HG03354 (cell line): ENCODE results near the gene DDX41.

Experiments used
- ATAC-seq: cut with Tn5 transposase; IDR thresholded peaks from one replicate; pipeline ENCODE4 v1.9.1; 2021; ENCODE audit warnings: mild to moderate bottlenecking; ENCODE audit not compliant: unreplicated experiment, poor library complexity, severe bottlenecking

DDX41 gene

DNA sequence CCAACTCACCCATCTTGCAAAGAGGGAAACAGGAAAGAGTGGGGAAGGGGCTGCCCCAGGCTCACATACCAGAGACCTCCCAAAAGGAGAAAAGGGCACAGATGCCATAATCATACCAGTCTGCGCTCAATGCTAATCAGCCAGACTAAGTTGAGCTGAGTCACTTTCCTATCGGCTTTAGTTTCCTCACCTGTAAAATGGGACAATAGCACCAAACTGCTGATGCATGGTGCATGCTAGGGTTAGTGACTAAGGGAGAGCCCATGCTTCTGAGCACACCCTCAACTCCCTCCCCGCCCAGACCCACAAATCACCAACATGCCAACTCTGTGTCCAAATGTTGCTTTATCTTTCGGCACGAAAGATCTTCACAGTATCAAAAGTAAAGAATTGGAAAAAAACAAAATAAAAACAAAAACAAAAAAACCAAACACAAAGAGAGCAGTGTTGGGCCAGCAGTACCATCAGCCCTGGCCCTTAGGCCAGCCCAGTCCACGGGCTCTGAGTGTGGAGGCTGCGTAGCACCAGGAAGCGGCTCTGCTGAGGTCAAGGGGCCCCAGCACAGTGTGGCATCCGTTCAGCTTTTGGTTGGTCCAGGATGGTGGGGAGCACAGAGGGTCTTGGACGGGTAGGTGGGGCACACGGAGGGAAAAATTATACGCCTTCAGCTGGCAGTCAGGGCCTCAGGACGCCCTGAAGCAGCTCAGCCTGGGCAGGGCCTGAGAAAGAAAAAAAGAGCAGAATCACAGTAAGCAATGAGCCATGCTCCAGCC, 2.9 kb upstream of the DDX41 start:
- ATAC-seq = no peak

DNA sequence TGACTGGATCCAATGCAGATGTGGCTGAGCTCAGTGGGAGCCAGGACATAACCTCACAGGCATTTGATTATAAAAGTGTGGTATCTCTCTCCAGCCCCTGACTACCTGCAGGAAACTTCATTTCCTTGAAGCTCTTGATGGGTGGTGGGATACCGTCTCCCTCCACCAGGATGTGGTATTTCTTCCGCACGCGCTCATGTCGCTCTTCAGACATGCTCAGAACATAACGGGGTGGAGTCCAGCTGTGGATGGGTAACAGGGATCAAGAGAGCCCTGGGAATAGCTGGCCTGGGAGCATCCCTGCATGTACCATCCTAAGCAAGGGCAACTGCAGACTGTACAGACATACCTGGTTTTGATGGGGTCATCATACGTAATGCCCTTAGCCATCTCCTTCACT, 1.2 kb downstream of the DDX41 start:
- no peak for ATAC-seq

DNA sequence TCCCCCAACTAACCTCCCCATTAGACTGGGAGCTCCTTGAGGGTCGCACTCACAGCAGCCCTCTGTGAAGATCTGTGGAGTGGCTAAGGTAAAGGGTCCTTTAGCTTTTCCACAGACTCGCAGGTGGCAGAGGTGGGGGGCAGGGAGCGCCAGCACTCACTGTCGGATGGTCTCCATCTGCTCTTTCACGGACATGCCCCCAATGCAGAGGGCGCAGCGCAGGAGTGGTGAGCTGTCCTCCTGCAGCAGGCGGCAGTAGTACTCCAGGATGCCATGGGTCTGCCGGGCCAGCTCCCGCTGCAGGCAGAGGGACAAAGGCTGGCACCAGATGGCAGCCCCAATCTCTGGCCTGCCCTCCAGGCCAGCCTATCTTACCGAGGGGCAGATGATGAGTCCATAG, 2.2 kb downstream of the DDX41 start:
- ATAC-seq = no peak

DNA sequence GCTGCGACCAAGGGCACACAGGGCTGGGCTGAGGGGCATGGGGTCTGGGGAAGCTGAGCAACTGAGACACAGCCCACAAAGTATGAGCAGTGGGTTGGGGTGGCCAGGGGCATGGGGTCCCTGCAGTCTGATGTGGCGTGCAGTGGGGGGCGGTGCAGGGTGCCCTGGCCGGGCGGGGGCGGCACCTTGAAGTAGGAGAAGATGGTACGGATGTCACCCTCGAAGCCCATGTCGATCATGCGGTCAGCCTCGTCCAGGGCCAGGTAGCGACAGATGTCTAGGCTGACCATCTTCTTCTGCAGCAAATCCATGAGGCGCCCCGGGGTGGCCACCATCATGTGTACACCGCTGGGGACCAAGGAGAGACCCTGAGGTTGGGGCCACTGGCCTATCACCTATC, 3.3 kb downstream of the DDX41 start:
- no peak for ATAC-seq

DNA sequence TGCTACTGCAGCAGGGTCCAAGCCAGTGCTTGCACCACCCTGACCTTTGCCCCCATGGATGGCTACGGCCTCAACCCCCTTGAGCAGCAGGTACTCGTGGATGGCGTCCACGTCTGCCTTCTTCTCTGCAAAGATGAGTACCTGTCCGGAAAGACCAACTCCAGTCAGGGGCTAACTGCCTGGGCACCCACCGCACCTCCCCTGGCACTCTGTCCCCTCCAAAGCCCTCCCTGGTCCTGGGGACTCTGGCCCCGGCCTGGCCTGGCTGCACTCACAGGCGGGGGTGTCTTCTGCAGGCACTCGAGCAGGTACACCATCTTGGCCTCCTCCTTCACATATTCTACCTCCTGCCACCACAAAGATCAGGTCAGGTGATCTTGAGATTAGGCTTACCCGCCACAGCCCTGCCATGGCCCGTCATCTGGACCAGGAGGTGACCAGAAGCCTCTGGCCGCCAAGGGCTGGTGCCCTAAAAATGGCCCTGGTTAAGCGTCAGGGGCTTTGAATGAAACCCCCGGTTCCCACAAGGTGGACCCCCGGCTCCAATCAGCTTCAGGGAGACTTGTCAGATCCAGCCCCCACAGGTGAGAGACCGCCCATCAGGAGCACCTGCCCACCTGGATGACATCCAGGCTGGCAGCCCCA, 3.9 kb downstream of the DDX41 start:
- ATAC-seq = no peak

DNA sequence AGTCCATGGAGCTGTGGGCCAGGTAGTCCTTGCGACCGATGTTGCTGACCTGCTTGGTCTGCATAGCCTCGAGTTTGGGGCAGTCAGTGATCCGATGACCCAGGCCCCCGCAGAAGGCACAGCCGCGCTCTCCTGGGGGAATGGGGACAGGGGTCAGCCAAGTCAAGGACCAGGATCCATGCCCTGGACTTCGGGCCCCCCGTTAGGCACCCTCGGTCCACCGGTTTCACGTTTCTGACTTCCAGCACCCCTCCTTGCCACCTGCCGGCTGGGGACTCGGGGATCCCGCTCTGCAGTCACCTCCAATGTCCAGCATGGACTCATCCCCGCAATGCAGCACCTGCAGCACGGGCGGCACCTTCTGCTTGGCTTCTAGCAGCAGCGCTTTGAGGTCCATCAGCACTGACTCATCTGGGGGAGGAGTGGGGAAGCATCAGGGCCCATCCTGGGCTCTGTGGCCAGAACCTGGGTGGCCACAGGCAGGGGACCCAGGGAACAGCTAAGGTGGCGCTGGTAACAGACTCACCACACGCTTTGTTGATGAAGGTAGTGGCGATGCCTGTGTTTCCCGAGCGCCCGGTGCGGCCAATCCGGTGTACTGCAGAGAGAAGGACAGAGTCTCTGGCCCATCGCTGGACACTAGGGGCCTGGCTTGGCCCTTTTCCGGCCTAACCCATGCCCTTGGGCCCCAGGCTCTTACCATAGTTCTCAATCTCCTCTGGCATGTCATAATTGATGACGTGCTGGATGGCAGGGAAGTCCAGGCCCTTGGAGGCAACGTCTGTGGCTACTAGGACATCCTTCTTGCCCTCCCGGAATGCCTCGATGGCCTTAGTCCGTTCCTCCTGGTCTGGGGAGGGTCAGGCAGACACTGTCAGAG, 4.7 kb downstream of the DDX41 start:
- ATAC-seq = no peak

DNA sequence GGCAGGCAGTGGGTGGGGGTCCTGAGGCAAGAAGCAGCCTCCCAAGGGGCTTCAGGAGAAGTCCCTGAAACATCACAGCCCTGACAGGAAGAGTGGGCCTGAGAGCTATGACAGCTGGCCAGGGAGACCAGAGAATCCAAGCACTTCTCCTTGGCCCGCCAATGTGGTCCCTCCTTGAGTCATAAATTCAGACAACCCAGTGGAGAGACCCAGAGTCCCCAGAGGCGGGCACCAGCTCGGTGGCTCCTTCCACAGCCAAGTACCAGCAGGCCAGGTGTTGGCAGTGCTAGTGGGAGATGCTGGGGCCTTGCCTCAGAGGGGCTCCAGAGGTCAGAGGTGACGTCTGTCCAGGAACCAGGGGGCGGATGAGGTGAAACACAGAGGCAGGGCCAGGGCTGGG, 5.6 kb downstream of the DDX41 start:
- no peak for ATAC-seq

DNA sequence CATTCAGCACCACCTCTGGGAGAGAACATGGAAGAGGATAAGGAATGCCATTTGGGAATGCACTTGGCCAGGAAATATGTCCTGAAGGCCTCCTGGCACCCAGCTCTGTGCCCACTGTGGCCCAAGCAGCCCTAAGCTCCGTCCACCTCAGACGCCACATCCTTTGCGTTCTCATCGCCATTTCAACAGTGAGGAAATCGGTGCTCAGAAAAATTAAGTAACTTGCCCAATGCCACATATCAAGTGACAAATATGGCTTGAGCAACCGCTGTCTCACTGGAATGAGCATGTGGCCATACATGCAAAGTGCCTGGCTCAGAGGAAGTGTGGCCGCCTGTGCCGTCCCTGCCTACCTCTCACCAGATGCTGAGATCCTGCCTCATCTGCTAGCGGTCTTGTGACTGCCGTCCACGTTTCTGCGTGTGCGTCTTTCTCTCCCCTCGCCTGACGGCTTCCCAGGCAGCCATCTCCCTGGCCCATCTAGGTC, 6.2 kb downstream of the DDX41 start:
- ATAC-seq = peak; percentile 45

DNA sequence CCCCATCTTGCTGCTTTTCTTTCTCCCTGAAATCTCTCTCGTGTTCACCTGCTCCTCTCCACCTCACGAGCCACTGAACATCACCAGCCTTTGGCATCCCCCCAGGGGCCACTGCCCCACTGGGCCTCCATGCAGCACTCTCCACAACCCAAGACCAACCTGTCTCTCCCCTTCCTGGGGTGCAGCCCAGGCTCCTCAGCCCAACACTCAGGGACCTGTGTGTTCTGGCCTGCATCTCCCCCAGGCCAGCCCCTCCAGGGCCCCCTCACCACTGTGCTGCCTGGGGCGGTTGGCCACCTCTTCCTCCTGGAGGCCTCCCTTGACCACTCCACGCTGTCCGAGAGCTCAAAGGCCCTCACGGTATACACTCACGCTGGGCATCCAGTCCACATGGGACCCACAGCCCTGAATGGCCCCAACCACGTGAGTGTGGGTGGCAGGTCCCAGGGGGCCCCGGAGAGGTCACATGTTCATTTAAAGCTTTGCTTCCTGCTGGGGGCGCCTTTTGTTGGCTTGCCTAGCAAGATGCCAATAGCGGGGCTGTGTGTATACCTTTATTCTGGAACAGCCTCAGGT, 6.7 kb downstream of the DDX41 start:
- ATAC-seq = peak; percentile 44

DNA sequence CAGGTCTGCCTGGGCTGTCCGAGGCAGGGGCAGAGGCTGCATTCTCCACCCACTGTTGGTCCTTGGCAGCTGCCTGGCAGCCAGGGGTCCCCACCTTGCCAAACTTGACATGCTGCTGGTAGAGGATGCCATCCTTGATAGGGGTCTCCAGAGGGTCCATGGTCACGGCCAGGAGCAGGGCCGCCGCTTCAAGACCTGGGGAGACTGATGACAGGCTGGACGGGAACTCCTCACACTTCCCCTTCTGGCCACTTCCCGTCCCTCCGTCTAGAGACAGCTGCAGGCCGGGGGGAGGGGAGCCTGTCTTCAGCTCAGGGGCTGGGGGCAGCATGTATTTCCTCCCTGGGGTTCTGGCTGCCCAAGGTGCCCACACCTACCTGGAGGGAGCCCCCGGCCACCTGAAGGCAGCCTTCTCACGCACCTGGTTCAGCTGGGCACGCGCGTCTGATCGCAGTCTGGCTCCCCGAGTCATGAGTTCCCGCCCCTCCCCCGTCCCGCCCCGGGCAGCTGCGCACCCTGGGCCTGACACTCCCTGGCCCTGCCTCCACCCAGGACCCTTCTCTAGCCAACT, 7.3 kb downstream of the DDX41 start, which contains the start of gene DOK3:
Gene DOK3, minus strand, starts transcription at position 446 of the 571 bp plus-strand sequence. Its CDS starts 286 bp downstream, at position 160.
- peak; percentile 34 for ATAC-seq

DNA sequence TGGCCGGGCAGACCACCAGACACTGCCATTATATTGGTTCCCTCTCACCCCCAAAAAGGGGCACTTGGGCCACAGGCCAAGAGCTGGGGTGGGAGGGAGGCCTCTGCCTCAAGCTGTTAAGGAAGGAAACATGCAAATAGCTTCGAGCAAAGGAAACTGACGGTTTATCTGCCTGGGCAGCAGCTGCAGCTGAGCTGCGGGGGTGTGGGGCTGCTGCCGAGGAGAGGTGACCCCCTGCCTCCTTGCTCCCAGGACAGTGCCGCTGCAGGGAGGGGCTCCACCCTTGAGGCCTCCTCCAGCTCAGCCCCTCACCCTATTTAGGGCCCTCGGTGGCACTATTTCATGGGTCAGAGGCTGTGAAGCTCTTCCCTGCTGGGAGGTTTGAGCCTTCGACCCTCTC, 7.9 kb downstream of the DDX41 start:
- ATAC-seq = peak; percentile 40

DNA sequence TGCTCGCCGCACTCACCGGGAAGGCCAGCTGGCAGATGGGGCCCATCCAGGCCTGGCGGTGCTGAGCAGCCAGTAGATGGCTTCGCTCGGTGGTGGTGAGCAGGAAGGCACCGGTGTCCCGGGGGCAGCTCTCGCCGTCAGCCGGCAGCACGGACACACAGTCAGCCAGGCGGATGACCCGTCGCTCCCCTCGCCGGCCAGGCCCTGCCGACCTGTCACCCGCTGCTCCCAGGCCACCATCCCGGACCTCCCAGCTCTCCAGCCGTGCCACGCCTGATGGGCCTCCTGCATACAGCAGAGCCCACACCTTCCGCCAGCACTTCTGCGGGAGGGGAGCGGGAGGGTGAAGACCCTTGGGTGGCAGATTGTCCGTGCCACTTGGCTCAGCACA, 8.5 kb downstream of the DDX41 start:
- no peak for ATAC-seq

DNA sequence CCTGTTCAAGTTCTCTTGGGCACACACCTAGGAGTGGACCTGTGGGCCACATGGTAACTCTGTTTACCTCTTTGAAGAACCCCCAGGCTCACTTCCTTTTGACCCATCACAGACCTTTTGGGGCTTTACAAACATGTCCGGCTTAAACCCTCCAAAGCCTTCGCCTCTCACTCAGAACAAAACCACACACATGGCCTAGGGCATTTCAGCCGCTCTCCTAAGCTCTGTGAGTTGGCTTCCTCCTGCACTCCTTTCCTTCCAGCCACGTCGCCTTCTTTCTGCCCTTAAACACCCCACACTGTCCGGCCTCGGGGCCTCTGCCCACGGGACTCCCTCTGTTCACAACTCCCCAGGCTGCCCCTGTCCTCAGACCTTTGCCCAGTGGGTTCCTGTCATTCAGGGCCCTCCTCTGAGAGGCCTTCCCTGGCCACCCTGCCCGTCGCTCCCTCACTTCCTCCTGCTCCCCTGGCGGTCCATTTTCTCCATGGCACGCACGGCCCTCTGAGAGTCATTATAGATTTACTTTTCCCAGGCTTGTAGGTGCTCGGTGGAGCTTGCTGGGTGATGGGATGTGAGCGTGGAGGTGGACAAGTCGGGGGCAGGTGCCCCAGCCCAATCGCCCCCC, 9.1 kb downstream of the DDX41 start:
- ATAC-seq = no peak

DNA sequence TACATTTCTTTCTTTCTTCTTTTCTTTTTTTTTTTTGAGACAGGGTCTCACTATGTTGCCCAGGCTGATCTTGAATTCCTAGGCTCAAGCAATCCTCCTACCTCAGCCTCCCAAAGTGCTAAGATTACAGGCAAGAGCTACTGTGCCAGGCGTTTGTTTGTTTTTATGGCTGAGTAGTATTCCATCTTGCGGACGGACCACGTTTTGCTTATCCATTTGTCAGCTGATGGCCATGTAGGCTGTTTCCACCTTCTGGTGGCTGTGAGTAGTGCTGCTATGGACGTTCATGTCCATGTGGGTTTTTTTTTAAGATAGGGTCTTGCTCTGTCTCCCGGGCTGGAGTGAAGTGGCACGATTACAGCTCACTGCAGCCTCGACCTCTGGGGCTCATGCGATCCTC, 9.6 kb downstream of the DDX41 start:
- ATAC-seq = no peak

DNA sequence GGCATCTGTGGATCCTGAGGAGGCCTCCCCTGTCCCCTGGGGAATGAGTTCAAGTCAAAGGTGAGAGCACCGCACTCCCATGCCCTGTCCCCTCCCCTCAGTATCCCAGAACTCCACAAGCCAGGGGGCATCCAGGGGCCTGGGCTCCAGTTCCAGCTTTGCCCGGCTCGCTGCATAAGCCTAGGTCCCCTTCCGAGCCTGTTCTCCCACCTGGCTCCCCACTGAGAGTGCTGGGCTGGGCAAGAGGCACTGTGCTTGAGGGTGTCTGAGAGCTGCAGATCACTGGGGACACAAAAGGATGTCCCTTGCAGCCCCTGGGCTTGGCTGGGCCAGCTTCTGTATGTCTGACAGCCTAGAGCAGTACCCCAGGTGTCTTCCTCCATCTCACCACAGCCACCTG, 11.7 kb downstream of the DDX41 start:
- no peak for ATAC-seq

DNA sequence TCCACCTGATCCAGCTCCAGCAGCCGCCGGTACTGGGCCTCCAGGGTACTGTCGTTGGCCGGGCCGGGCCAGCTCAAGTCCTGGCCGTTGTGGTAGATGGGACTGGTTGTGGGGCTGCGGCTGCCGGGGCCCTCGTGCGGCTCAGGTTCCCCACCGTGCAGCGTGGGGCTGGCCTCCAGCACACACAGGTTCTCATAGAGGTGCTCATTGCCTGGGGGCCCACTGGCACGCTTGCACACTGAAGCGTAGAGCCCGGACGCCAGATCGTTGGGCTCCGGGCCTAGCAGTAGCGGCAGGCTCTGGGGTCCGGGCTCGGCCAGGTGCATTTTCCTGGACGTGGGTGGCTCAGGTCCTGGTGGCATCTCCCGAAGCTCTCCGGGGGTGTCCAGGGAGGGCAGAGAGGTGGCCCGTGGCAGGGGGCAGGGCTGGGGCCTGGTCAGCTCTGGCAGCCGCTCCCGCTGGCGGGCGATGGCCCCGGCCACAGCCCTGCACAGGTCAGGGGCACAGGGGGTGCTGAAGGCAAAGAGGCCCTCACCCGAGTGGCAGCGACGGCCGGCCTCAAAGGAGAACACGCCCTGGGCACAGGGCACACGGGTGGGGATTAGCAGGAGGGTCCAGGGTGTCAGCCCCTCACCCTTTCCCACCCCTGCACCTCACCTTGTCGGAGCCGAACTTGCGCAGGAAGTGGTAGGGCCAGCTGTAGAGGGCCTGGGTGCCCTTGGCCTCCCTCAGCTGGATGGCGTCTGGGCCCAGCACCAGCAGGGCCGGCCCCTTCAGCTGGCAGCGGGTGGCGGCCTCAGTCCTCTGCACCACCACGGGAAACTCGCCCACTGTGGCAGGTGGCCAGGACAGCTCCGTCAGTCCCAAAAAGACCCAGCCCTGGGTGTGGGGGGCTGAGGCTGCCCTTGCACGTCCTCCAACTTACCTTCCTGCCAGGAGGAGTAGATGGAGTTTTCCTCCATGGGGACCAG, 12.4 kb downstream of the DDX41 start:
- ATAC-seq = no peak

DNA sequence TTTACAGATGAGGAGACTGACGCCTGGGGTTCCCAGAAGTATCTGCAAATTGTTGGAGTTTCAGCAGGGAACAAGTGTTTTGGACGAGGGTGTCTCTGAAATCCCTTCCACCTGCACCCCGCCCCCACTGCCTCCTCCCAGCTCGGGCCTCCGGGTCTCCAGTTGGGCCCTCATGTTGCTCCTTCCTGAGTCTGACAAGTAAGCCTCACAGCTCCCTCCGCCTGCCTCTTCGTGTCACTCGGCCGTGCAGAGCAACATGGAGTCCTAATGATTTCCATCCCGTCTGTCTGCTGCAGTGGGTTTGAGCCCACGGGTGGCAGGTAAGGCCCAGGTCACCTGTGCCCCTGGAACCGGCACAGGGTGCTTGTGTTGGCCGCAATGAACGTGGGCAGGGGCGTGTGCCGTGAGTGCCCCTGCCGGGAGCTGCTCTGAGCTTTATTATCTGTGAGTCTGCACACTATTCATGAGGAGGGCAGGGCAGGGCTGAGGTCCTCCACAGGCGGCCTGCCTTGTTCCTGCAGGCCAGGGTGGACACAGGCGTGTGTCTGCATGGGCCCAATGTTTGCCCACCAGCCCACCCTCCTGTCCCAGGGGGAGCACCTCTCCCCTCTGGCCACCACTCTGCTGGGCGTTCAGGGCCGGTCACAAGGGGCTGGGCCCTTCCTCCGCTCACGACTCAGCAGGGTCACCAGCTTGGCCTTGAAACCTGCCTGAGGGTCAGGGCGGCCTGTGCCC, 13.2 kb downstream of the DDX41 start:
- ATAC-seq = no peak

DNA sequence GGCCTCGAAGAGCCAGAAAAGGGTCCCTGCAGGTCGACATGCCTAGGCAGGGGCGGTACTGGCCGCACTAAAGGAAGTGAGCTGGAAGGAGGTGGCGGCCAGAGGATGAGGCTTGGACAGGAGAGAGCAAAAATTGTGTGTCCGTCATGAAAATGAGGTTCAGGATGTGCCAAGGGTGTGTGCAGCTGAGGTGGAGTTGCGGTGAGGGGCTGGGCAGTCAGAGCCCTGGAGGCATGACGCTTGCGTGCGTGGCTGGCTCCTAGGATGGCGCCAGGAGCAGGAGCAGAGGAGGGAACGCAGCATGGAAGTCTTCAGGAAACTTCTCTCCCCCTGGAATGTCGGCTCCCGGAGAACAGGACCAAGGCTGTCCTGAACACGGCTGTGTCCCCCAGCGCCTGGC, 13.9 kb downstream of the DDX41 start:
- ATAC-seq = no peak
